Natural killer cell treated with Interleukin-12 subunit alpha and Interleukin-12 subunit beta and Interleukin-15 and Interleukin-18, amount 100 ng/mL, for 72 hours (primary cell): ENCODE measurements around the gene MIX23. TPM values are rescaled to one million over a fixed set of nuclear protein-coding genes. Genes with fewer than 3 reads are reported as not detected.

ENCODE experiments used
- ATAC-seq, 2 donors: fragments of 150-1000 bp; cut with Tn5 transposase in 1 of 2; sonication (Bioruptor Pico), chemical (Tn5 transposase) in 1 of 2; 2 replicates each; pipeline ENCODE4 v1.10.0; 2021
- DNase-seq: peaks from one replicate; pipeline ENCODE4 v3.0.0; 2022; ENCODE audit warnings: low spot score
- H3K27ac Mint-ChIP-seq, 2 donors: 1 replicate in 1 of 2; 2 replicates in 1 of 2; pipeline ENCODE4 v1.8.0; 2022; ENCODE audit warnings: mixed read lengths in 2 of 2, mild to moderate bottlenecking in 1 of 2, moderate library complexity in 1 of 2
- H3K27me3 Mint-ChIP-seq, 2 donors: 1 replicate in 1 of 2; 2 replicates in 1 of 2; pipeline ENCODE4 v1.8.0; 2022; ENCODE audit warnings: mixed read lengths in 2 of 2
- H3K36me3 Mint-ChIP-seq: one replicate; pipeline ENCODE4 v1.8.0; 2022; ENCODE audit warnings: mixed read lengths
- H3K4me1 Mint-ChIP-seq, 2 donors: 1 replicate in 1 of 2; 2 replicates in 1 of 2; pipeline ENCODE4 v1.8.0; 2022; ENCODE audit warnings: low read depth in 2 of 2, mixed read lengths in 2 of 2, mild to moderate bottlenecking in 1 of 2
- H3K4me3 Mint-ChIP-seq: one replicate; pipeline ENCODE4 v1.8.0; 2022; ENCODE audit warnings: mixed read lengths
- H3K9me3 Mint-ChIP-seq: 2 replicates; pipeline ENCODE4 v1.8.0; 2022; ENCODE audit warnings: mixed read lengths
- total RNA-seq, 2 donors: library from RNA; stranded (reverse); gene quantifications; one replicate each; pipeline ENCODE4 v1.2.3, GENCODE V29; 2022

MIX23 gene
- 10 to 100 TPM; 48.2 to 59.0 TPM for total RNA-seq

GRCh38 chr3:122382888-122383666, at the start of gene MIX23:
MIX23 (minus strand) TSS chr3:122383231; CDS start chr3:122383224, 7 bp downstream.
- no peaks in the 10 kb centered on the region for H3K27me3 Mint-ChIP-seq
- DNase-seq (peak; percentile 87), ATAC-seq (peak; percentile 70 to 76)
- H3K4me1 Mint-ChIP-seq, result peaks cover 32 to 35% of the 10 kb centered on the region in 2 donors
- peak within 1 kb of the TSS; percentile 93 for H3K4me3 Mint-ChIP-seq
- no peaks in the 10 kb centered on the region for H3K9me3 Mint-ChIP-seq
- H3K36me3 Mint-ChIP-seq, result no peaks in the 10 kb centered on the region
- H3K27ac Mint-ChIP-seq, result peak within 1 kb of the TSS; percentile 95 to 99

GRCh38 chr3:122430371-122430770, 47.3 kb upstream of the MIX23 start:
- ATAC-seq (no peak), DNase-seq (no peak)
- Mint-ChIP-seq H3K9me3 (no peaks in the 10 kb centered on the region), H3K4me1 (peaks cover 14 to 22% of the 10 kb centered on the region in 2 donors), H3K27me3 (no peaks in the 10 kb centered on the region), H3K36me3 (peaks cover 39% of the 10 kb centered on the region), H3K27ac (no peak overlapping the region), H3K4me3 (no peak overlapping the region)

GRCh38 chr3:122427857-122428471, 44.9 kb upstream of the MIX23 start:
- no peaks in the 10 kb centered on the region for H3K9me3 Mint-ChIP-seq
- ATAC-seq (peak; percentile 53 to 82), DNase-seq (no peak)
- H3K27me3 Mint-ChIP-seq, result no peaks in the 10 kb centered on the region
- peaks cover 14 to 22% of the 10 kb centered on the region in 2 donors for H3K4me1 Mint-ChIP-seq
- H3K4me3 Mint-ChIP-seq, result peak overlapping the region; percentile 53
- H3K36me3 Mint-ChIP-seq, result peaks cover 32% of the 10 kb centered on the region
- H3K27ac Mint-ChIP-seq, result peak overlapping the region; percentile 73 to 78

- Mint-ChIP-seq H3K36me3 (peaks cover 23% of the 10 kb centered on the region), H3K4me1 (peaks cover 3 to 7% of the 10 kb centered on the region in 2 donors), H3K27ac (no peak overlapping the region), H3K27me3 (no peaks in the 10 kb centered on the region), H3K9me3 (no peaks in the 10 kb centered on the region), H3K4me3 (no peak overlapping the region)
- no peak for ATAC-seq
- DNase-seq, result no peak
These were observed 38.8 kb upstream of the MIX23 start for GRCh38 chr3:122421836-122422235.

- H3K4me3 Mint-ChIP-seq, result no peak overlapping the region
- peaks cover 9 to 12% of the 10 kb centered on the region in 2 donors for H3K4me1 Mint-ChIP-seq
- ATAC-seq (no peak), DNase-seq (no peak)
- peaks cover 15% of the 10 kb centered on the region for H3K36me3 Mint-ChIP-seq
- H3K9me3 Mint-ChIP-seq, result no peaks in the 10 kb centered on the region
- no peak overlapping the region for H3K27ac Mint-ChIP-seq
- no peaks in the 10 kb centered on the region for H3K27me3 Mint-ChIP-seq
These were observed 38.1 kb upstream of the MIX23 start for GRCh38 chr3:122421101-122421500.

GRCh38 chr3:122416966-122417365, 33.9 kb upstream of the MIX23 start:
- no peaks in the 10 kb centered on the region for H3K27me3 Mint-ChIP-seq
- ATAC-seq (no peak), DNase-seq (no peak)
- peak overlapping the region; percentile 94 for H3K4me3 Mint-ChIP-seq
- peaks cover 30 to 33% of the 10 kb centered on the region in 2 donors for H3K4me1 Mint-ChIP-seq
- H3K36me3 Mint-ChIP-seq, result peaks cover 9% of the 10 kb centered on the region
- H3K9me3 Mint-ChIP-seq, result no peaks in the 10 kb centered on the region
- H3K27ac Mint-ChIP-seq, result peak overlapping the region; percentile 88 to 99

- Mint-ChIP-seq H3K36me3 (peaks cover 9% of the 10 kb centered on the region), H3K4me1 (peaks cover 30 to 33% of the 10 kb centered on the region in 2 donors)
These were observed 33.0 kb upstream of the MIX23 start, which contains the start of gene WDR5B for GRCh38 chr3:122415762-122416654. WDR5B (minus strand) TSS chr3:122416062; CDS start chr3:122415528, 534 bp downstream.

GRCh38 chr3:122415104-122415744, 32.2 kb upstream of the MIX23 start:
- DNase-seq (no peak), ATAC-seq (peak; percentile 54 to 68)
- peaks cover 30 to 33% of the 10 kb centered on the region in 2 donors for H3K4me1 Mint-ChIP-seq
- H3K4me3 Mint-ChIP-seq, result peak overlapping the region; percentile 94
- H3K27me3 Mint-ChIP-seq, result no peaks in the 10 kb centered on the region
- H3K27ac Mint-ChIP-seq, result peak overlapping the region; percentile 88 to 99
- peaks cover 9% of the 10 kb centered on the region for H3K36me3 Mint-ChIP-seq
- H3K9me3 Mint-ChIP-seq, result no peaks in the 10 kb centered on the region

More at GRCh38 chr3:122415762-122416654, 33.0 kb upstream of the MIX23 start, which contains the start of gene WDR5B:
- ATAC-seq (peak; percentile 97), DNase-seq (peak; percentile 96)
- H3K4me3 Mint-ChIP-seq, result peak within 1 kb of the TSS; percentile 94
- H3K27ac Mint-ChIP-seq, result peak within 1 kb of the TSS; percentile 88 to 99
- H3K27me3 Mint-ChIP-seq, result no peaks in the 10 kb centered on the region
- no peaks in the 10 kb centered on the region for H3K9me3 Mint-ChIP-seq

- peaks cover 30 to 34% of the 10 kb centered on the region in 2 donors for H3K4me1 Mint-ChIP-seq
- H3K9me3 Mint-ChIP-seq, result no peaks in the 10 kb centered on the region
- no peaks in the 10 kb centered on the region for H3K27me3 Mint-ChIP-seq
- DNase-seq, result no peak
- H3K27ac Mint-ChIP-seq, result peak overlapping the region; percentile 88 to 99
- peaks cover 9% of the 10 kb centered on the region for H3K36me3 Mint-ChIP-seq
- H3K4me3 Mint-ChIP-seq, result peak overlapping the region; percentile 94
- no peak for ATAC-seq
These were observed 31.4 kb upstream of the MIX23 start for GRCh38 chr3:122414391-122414790.

GRCh38 chr3:122410639-122411038, 27.6 kb upstream of the MIX23 start:
- DNase-seq, result no peak
- Mint-ChIP-seq H3K4me1 (peaks cover 28 to 32% of the 10 kb centered on the region in 2 donors), H3K36me3 (peaks cover 14% of the 10 kb centered on the region), H3K27ac (no peak overlapping the region), H3K27me3 (no peaks in the 10 kb centered on the region), H3K4me3 (no peak overlapping the region), H3K9me3 (no peaks in the 10 kb centered on the region)
- no peak for ATAC-seq

GRCh38 chr3:122410111-122410510, 27.1 kb upstream of the MIX23 start:
- Mint-ChIP-seq H3K27ac (no peak overlapping the region), H3K9me3 (no peaks in the 10 kb centered on the region)

GRCh38 chr3:122409446-122409845, 26.4 kb upstream of the MIX23 start:
- Mint-ChIP-seq H3K27me3 (no peaks in the 10 kb centered on the region), H3K4me3 (peak overlapping the region; percentile 60), H3K9me3 (no peaks in the 10 kb centered on the region)

More at GRCh38 chr3:122410111-122410510, 27.1 kb upstream of the MIX23 start:
- H3K27me3 Mint-ChIP-seq, result no peaks in the 10 kb centered on the region
- ATAC-seq (no peak), DNase-seq (no peak)
- H3K4me3 Mint-ChIP-seq, result no peak overlapping the region
- H3K4me1 Mint-ChIP-seq, result peaks cover 24 to 27% of the 10 kb centered on the region in 2 donors
- peaks cover 11% of the 10 kb centered on the region for H3K36me3 Mint-ChIP-seq

GRCh38 chr3:122407946-122408345, 24.9 kb upstream of the MIX23 start:
- Mint-ChIP-seq H3K4me1 (peaks cover 12 to 14% of the 10 kb centered on the region in 2 donors), H3K36me3 (peaks cover 14% of the 10 kb centered on the region)
- no peak for ATAC-seq

More at GRCh38 chr3:122409446-122409845, 26.4 kb upstream of the MIX23 start:
- H3K27ac Mint-ChIP-seq, result peak overlapping the region; percentile 12 to 67
- ATAC-seq, result no peak
- H3K4me1 Mint-ChIP-seq, result peaks cover 18 to 22% of the 10 kb centered on the region in 2 donors
- H3K36me3 Mint-ChIP-seq, result peaks cover 6% of the 10 kb centered on the region
- DNase-seq, result no peak

More at GRCh38 chr3:122407946-122408345, 24.9 kb upstream of the MIX23 start:
- Mint-ChIP-seq H3K9me3 (no peaks in the 10 kb centered on the region), H3K27ac (no peak overlapping the region), H3K27me3 (no peaks in the 10 kb centered on the region), H3K4me3 (no peak overlapping the region)
- DNase-seq, result no peak
